Cardiac septum (tissue), 1 donor: Measurements from ENCODE around the gene CHRM5. TPM values are rescaled to one million over a fixed set of nuclear protein-coding genes. Genes with fewer than 3 reads are reported as not detected.

Source experiments
- total RNA-seq: library from RNA; stranded (reverse); fragmentation: NEBNext Ultra II Directional; extraction: Animal tissue kit (Norgen Biotek cat#: 25700); gene quantifications from one replicate; pipeline ENCODE4 v1.2.1, GENCODE V29; 2021
- donor health status: DM: no; HTN: no; CAD: no.

Gene CHRM5
- total RNA-seq, 1 donor from 2014 or later: not detected

Other genes with a start within 250 kb of the CHRM5 start
- 14.4 TPM for gene AVEN, start 70.7 kb downstream of the CHRM5 start, total RNA-seq
- gene EMC7, start 133.4 kb downstream of the CHRM5 start, total RNA-seq: 55.6 TPM
- 1.5 TPM for gene PGBD4, start 133.6 kb downstream of the CHRM5 start, total RNA-seq
- 23.3 TPM for gene KATNBL1, start 241.6 kb downstream of the CHRM5 start, total RNA-seq